HEK293 (cell line): ENCODE data around the gene CACNA1F.

Source experiments
- CTCF ChIA-PET: fragments of 350-600 bp; formaldehyde crosslinking; extraction: SDS; loops from one replicate; lab custom pipeline; 2021; ENCODE audit warnings: antibody characterized with exemption; lab: Yijun Ruan, JAX
- POLR2A ChIA-PET: fragments of 300-600 bp; formaldehyde crosslinking; extraction: SDS; loops from one replicate; lab custom pipeline; 2020; ENCODE audit warnings: antibody characterized with exemption, inconsistent platforms; lab: Yijun Ruan, JAX
- H3K27ac ChIP-seq: fragments of 200-500 bp; sonication (Bioruptor generic); 2 replicates; pipeline ENCODE4 v1.5.1; 2014; ENCODE audit warnings: low read depth, low read length, control low read depth, inconsistent platforms; ENCODE audit errors: extremely low read depth
- H3K36me3 ChIP-seq, 2 experiments: fragments of 200-500 bp in 1 of 2; sonication (Bioruptor generic) in 1 of 2; 1 replicate in 1 of 2; 2 replicates in 1 of 2; pipeline ENCODE4 v1.5.1; 2014 to 2017; ENCODE audit warnings: inconsistent platforms in 2 of 2, low read length in 2 of 2; ENCODE audit not compliant: control insufficient read depth in 2 of 2, insufficient read depth in 1 of 2
- H3K4me1 ChIP-seq: fragments of 200-500 bp; sonication (Bioruptor generic); 2 replicates; pipeline ENCODE4 v1.5.1; 2014; ENCODE audit warnings: mild to moderate bottlenecking, low read length, inconsistent platforms; ENCODE audit not compliant: control insufficient read depth, insufficient read depth
- H3K4me3 ChIP-seq: 2 replicates; pipeline ENCODE4 v1.5.1; 2011; ENCODE audit warnings: low read depth, mild to moderate bottlenecking, control low read depth, low read length, moderate library complexity
- H3K9me3 ChIP-seq: fragments of 200-500 bp; sonication (Bioruptor generic); 2 replicates; pipeline ENCODE4 v1.5.1; 2014; ENCODE audit warnings: low read depth, low read length, inconsistent platforms; ENCODE audit not compliant: control insufficient read depth, insufficient read depth
- GLI4 ChIP-seq: fragments of 450-650 bp; formaldehyde crosslinking; IDR thresholded peaks from 2 replicates; pipeline ENCODE4 v1.5.1; 2016; ENCODE audit warnings: missing biosample characterization, missing genetic modification characterization
- GLIS2 ChIP-seq: fragments of 450-650 bp; formaldehyde crosslinking; IDR thresholded peaks from 2 replicates; pipeline ENCODE4 v1.5.1; 2016; ENCODE audit warnings: missing biosample characterization, missing genetic modification characterization
- HOXA7 ChIP-seq: sonication (generic); formaldehyde crosslinking; IDR thresholded peaks from 2 replicates; pipeline ENCODE4 v1.8.1; 2022; ENCODE audit warnings: missing genetic modification reagents, borderline replicate concordance
- KLF1 ChIP-seq: fragments of 450-650 bp; formaldehyde crosslinking; IDR thresholded peaks from 2 replicates; pipeline ENCODE4 v1.5.1; 2016; ENCODE audit warnings: missing biosample characterization, missing genetic modification characterization
- KLF7 ChIP-seq: fragments of 450-650 bp; formaldehyde crosslinking; IDR thresholded peaks from 2 replicates; pipeline ENCODE4 v1.5.1; 2016; ENCODE audit warnings: missing biosample characterization, missing genetic modification characterization, borderline replicate concordance
- KLF8 ChIP-seq: fragments of 450-650 bp; formaldehyde crosslinking; IDR thresholded peaks from 2 replicates; pipeline ENCODE4 v1.5.1; 2016; ENCODE audit warnings: missing biosample characterization, missing genetic modification characterization
- SALL2 ChIP-seq: fragments of 450-650 bp; formaldehyde crosslinking; IDR thresholded peaks from 2 replicates; pipeline ENCODE4 v1.5.0; 2017; ENCODE audit warnings: missing biosample characterization, mild to moderate bottlenecking, missing genetic modification characterization, borderline replicate concordance
- SCRT1 ChIP-seq: fragments of 450-650 bp; formaldehyde crosslinking; IDR thresholded peaks from 2 replicates; pipeline ENCODE4 v1.5.1; 2016; ENCODE audit warnings: missing biosample characterization, missing genetic modification characterization, borderline replicate concordance
- SCRT2 ChIP-seq: fragments of 450-650 bp; formaldehyde crosslinking; IDR thresholded peaks from 2 replicates; pipeline ENCODE4 v1.5.1; 2016; ENCODE audit warnings: missing biosample characterization, missing genetic modification characterization
- WT1 ChIP-seq: fragments of 450-650 bp; formaldehyde crosslinking; IDR thresholded peaks from 2 replicates; pipeline ENCODE4 v1.5.1; 2016; ENCODE audit warnings: missing biosample characterization, missing genetic modification characterization
- ZBTB49 ChIP-seq: fragments of 450-650 bp; formaldehyde crosslinking; IDR thresholded peaks from 2 replicates; pipeline ENCODE4 v1.5.1; 2016; ENCODE audit warnings: missing biosample characterization, missing genetic modification characterization, low read depth
- ZBTB6 ChIP-seq: fragments of 450-650 bp; formaldehyde crosslinking; IDR thresholded peaks from 2 replicates; pipeline ENCODE4 v1.5.1; 2017; ENCODE audit warnings: missing biosample characterization, missing genetic modification characterization
- ZNF121 ChIP-seq: fragments of 450-650 bp; formaldehyde crosslinking; IDR thresholded peaks from 2 replicates; pipeline ENCODE4 v1.5.1; 2016; ENCODE audit warnings: missing biosample characterization, missing genetic modification characterization
- ZNF350 ChIP-seq: fragments of 450-650 bp; formaldehyde crosslinking; IDR thresholded peaks from 2 replicates; pipeline ENCODE4 v1.5.0; 2017; ENCODE audit warnings: missing biosample characterization, mild to moderate bottlenecking, missing genetic modification characterization
- ZNF426 ChIP-seq: fragments of 450-650 bp; formaldehyde crosslinking; IDR thresholded peaks from 2 replicates; pipeline ENCODE4 v1.5.1; 2017; ENCODE audit warnings: missing biosample characterization, missing genetic modification characterization, mild to moderate bottlenecking, inconsistent platforms, moderate library complexity
- ZNF433 ChIP-seq: fragments of 450-650 bp; formaldehyde crosslinking; IDR thresholded peaks from 2 replicates; pipeline ENCODE4 v1.5.1; 2016; ENCODE audit warnings: missing biosample characterization, missing genetic modification characterization, low read depth
- ZNF513 ChIP-seq: fragments of 450-650 bp; IDR thresholded peaks from 2 replicates; pipeline ENCODE4 v1.5.1; 2018; ENCODE audit warnings: missing biosample characterization, missing genetic modification characterization
- ZNF571 ChIP-seq: fragments of 450-650 bp; formaldehyde crosslinking; IDR thresholded peaks from 2 replicates; pipeline ENCODE4 v1.5.0; 2017; ENCODE audit warnings: missing biosample characterization, missing genetic modification characterization
- ZNF777 ChIP-seq: fragments of 450-650 bp; formaldehyde crosslinking; IDR thresholded peaks from 2 replicates; pipeline ENCODE4 v1.5.1; 2017; ENCODE audit warnings: missing biosample characterization, missing genetic modification characterization, borderline replicate concordance
- ZNF843 ChIP-seq: fragments of 450-650 bp; formaldehyde crosslinking; IDR thresholded peaks from 2 replicates; pipeline ENCODE4 v1.5.1; 2016; ENCODE audit warnings: missing biosample characterization, missing genetic modification characterization
- ZSCAN18 ChIP-seq: fragments of 450-650 bp; formaldehyde crosslinking; IDR thresholded peaks from 2 replicates; pipeline ENCODE4 v1.5.1; 2016; ENCODE audit warnings: missing biosample characterization, missing genetic modification characterization

The CACNA1F gene

GRCh38 chrX:49163555-49164419 is 69.4 kb downstream of the CACNA1F start (continued):
- TF ChIP-seq ZNF433 (tag by site-specific recombination): no peak

GRCh38 chrX:49162620-49163019 is 70.5 kb downstream of the CACNA1F start, which contains the start of gene MAGIX:
TSS of gene MAGIX (plus strand) at chrX:49162758. CDS start at chrX:49162890, 132 bp downstream.
- no peaks in the 10 kb centered on the region for H3K9me3 ChIP-seq
- H3K36me3 ChIP-seq: no peaks in the 10 kb centered on the region
- POLR2A ChIA-PET: no interaction called here
- peaks cover 7% of the 10 kb centered on the region for H3K4me1 ChIP-seq
- CTCF ChIA-PET: interaction anchor here (0.7 to 1.5 kb wide), 4 partner anchors 9 to 108 kb away, joined by 4 to 5 read pairs (median 4); partner anchors contain the start of gene PLP2
- peak within 1 kb of the TSS; percentile 24; the same call in 1 of the 2 replicates for H3K4me3 ChIP-seq
- H3K27ac ChIP-seq: peak within 1 kb of the TSS; percentile 73; the same call in 1 of the 2 replicates
- TF ChIP-seq ZNF426 (tag by site-specific recombination): no peak
- no peak for TF ChIP-seq ZNF777
- peak; percentile 5; the same call in 1 of the 2 replicates for TF ChIP-seq SCRT2
- no peak for TF ChIP-seq KLF7 (tag by site-specific recombination)
- TF ChIP-seq GLIS2 (tag by site-specific recombination): no peak
- TF ChIP-seq SALL2: no peak

- Histone ChIP-seq H3K27ac (no peak overlapping the region), H3K4me1 (peaks cover 1% of the 10 kb centered on the region), H3K36me3 (no peaks in the 10 kb centered on the region), H3K9me3 (no peaks in the 10 kb centered on the region), H3K4me3 (no peak overlapping the region)
- TF ChIP-seq SCRT1 (tag by site-specific recombination): no peak
- no peak for TF ChIP-seq ZNF843
- TF ChIP-seq HOXA7 (CRISPR knock-in tag): no peak
- TF ChIP-seq GLI4 (tag by site-specific recombination): no peak
- no peak for TF ChIP-seq KLF1 (tag by site-specific recombination)
- TF ChIP-seq ZSCAN18: no peak
- TF ChIP-seq ZNF571: no peak
- TF ChIP-seq WT1 (tag by site-specific recombination): no peak
- no peak for TF ChIP-seq ZNF350 (tag by site-specific recombination)
- POLR2A ChIA-PET: no interaction called here
- CTCF ChIA-PET: interaction anchor here (0.6 to 1.5 kb wide), 5 partner anchors 19 to 204 kb away, joined by 4 to 5 read pairs (median 4); no protein-coding TSS in a partner anchor
Observed at GRCh38 chrX:49161632-49162031, 71.5 kb downstream of the CACNA1F start.

- ChIA-PET POLR2A (no interaction called here), CTCF (interaction anchor here (0.8 to 1.5 kb wide), 3 partner anchors 18 to 65 kb away, joined by 4 read pairs; no protein-coding TSS in a partner anchor)
- Histone ChIP-seq H3K27ac (no peak overlapping the region), H3K4me1 (no peaks in the 10 kb centered on the region), H3K9me3 (no peaks in the 10 kb centered on the region), H3K4me3 (no peak overlapping the region), H3K36me3 (no peaks in the 10 kb centered on the region)
- TF ChIP-seq ZBTB49 (tag by site-specific recombination) (no peak), ZNF121 (tag by site-specific recombination) (peak; percentile 48; the same call in 1 of the 2 replicates), KLF8 (tag by site-specific recombination) (no peak), ZBTB6 (tag by site-specific recombination) (no peak), SCRT1 (tag by site-specific recombination) (no peak), ZSCAN18 (no peak), ZNF513 (no peak)
Observed at GRCh38 chrX:49160908-49161307, 72.2 kb downstream of the CACNA1F start.
